Measurements from ENCODE around the gene LRGUK.
"Not testable (repeated sequence)": the region's sequence is repeated elsewhere in the genome, so short reads cannot be mapped to it uniquely, and the experiment has no call there.

The LRGUK gene

DNA sequence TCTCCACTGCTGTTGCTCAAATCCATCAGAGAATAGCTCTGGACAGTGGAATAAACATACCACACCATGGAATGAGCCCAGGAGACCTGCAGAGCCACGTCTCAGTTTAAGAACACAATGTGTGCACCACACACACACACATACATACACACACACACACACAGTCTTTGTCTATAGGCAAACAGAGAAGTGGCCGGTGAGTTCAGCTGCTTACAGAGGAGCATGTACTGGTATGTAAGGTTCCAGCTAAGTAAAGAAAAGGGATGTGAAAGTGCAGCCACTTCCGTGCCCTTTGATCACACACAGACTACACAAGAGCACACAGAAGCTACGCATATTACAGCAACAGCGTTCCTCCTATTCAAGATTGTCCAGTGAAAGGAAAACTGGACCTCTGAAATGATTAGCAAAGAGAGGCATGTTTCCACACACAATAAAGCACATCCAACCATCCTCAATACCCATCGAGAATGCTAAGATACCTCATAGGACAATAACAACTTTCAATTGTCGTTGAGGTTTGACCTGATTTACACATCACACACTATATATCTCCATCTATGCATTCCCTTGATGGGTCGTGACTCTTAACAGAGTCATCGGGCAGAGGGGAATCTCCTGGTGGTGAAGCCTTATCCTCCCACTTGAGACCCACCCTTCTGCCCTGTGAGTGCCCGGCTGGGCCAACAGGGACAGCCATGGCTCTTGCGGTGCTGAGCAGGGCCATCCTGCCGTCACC lies 166.0 kb downstream of the LRGUK start:
- Histone ChIP-seq H3K9me3 (ENCODE audit: control insufficient read depth, low read length) (no peaks in the 10 kb centered on the region), H3K27me3 (ENCODE audit: control insufficient read depth, insufficient read depth, low read length) (no peaks in the 10 kb centered on the region), H3K27ac (no peak overlapping the region), H3K4me3 (ENCODE audit: low read depth, low read length) (no peak overlapping the region), H3K4me1 (no peaks in the 10 kb centered on the region), H3K79me2 (no peaks in the 10 kb centered on the region), H3K9ac (no peak overlapping the region), H3K4me2 (ENCODE audit: low read length) (no peak overlapping the region), H3K36me3 (ENCODE audit: control insufficient read depth, insufficient read depth, low read length) (no peaks in the 10 kb centered on the region), H2AFZ (no peak overlapping the region)
- TF ChIP-seq, protein P1, sequence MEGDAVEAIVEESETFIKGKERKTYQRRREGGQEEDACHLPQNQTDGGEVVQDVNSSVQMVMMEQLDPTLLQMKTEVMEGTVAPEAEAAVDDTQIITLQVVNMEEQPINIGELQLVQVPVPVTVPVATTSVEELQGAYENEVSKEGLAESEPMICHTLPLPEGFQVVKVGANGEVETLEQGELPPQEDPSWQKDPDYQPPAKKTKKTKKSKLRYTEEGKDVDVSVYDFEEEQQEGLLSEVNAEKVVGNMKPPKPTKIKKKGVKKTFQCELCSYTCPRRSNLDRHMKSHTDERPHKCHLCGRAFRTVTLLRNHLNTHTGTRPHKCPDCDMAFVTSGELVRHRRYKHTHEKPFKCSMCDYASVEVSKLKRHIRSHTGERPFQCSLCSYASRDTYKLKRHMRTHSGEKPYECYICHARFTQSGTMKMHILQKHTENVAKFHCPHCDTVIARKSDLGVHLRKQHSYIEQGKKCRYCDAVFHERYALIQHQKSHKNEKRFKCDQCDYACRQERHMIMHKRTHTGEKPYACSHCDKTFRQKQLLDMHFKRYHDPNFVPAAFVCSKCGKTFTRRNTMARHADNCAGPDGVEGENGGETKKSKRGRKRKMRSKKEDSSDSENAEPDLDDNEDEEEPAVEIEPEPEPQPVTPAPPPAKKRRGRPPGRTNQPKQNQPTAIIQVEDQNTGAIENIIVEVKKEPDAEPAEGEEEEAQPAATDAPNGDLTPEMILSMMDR (IDR thresholded peaks at IDR 0.05) = no peak

DNA sequence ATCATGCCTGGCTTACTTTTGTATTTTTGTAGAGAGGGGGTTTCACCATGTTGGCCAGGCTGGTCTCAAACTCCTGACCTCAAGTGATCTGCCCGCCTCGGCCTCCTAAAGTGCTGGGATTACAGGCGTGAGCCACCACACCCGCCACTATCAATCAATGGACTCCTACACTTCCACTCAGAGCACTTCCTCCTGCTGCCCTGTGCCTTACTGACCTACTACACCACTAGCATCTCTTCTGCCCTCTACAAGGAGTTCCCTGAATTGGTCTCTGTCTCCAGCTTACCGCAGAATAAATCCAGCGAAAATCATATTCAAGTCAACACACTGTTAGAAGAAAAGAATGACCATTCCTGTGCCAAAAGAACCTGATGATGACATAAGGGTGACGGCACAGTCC lies 168.8 kb downstream of the LRGUK start:
- not testable (repeated sequence) for H3K79me2 ChIP-seq; H3K27me3 ChIP-seq (ENCODE audit: control insufficient read depth, insufficient read depth, low read length); H3K4me2 ChIP-seq (ENCODE audit: low read length); H3K27ac ChIP-seq; H2AFZ ChIP-seq; H3K9me3 ChIP-seq (ENCODE audit: control insufficient read depth, low read length); H3K36me3 ChIP-seq (ENCODE audit: control insufficient read depth, insufficient read depth, low read length); H3K4me1 ChIP-seq; H3K9ac ChIP-seq; H3K4me3 ChIP-seq (ENCODE audit: low read depth, low read length)

- Histone ChIP-seq H2AFZ (no peak overlapping the region), H3K4me2 (ENCODE audit: low read length) (no peak overlapping the region), H3K79me2 (no peaks in the 10 kb centered on the region), H3K36me3 (ENCODE audit: control insufficient read depth, insufficient read depth, low read length) (no peaks in the 10 kb centered on the region), H3K9ac (no peak overlapping the region), H3K9me3 (ENCODE audit: control insufficient read depth, low read length) (no peaks in the 10 kb centered on the region), H3K27me3 (ENCODE audit: control insufficient read depth, insufficient read depth, low read length) (no peaks in the 10 kb centered on the region), H3K4me1 (no peaks in the 10 kb centered on the region), H3K4me3 (ENCODE audit: low read depth, low read length) (no peak overlapping the region), H3K27ac (no peak overlapping the region)
- TF ChIP-seq, protein P1 (IDR thresholded peaks at IDR 0.05) = no peak
These were observed 170.3 kb downstream of the LRGUK start for GRCh38 chr7:134297489-134297888.

- H3K4me2 ChIP-seq (ENCODE audit: low read length) = no peak overlapping the region
- H3K27me3 ChIP-seq (ENCODE audit: control insufficient read depth, insufficient read depth, low read length) = no peaks in the 10 kb centered on the region
- H3K4me1 ChIP-seq = no peaks in the 10 kb centered on the region
- H3K9ac ChIP-seq = no peak overlapping the region
- H3K36me3 ChIP-seq (ENCODE audit: control insufficient read depth, insufficient read depth, low read length) = no peaks in the 10 kb centered on the region
- H2AFZ ChIP-seq = no peak overlapping the region
- TF ChIP-seq, protein P1 (IDR thresholded peaks at IDR 0.05) = no peak
- H3K27ac ChIP-seq = no peak overlapping the region
- no peaks in the 10 kb centered on the region for H3K79me2 ChIP-seq
- H3K4me3 ChIP-seq (ENCODE audit: low read depth, low read length) = no peak overlapping the region
- no peaks in the 10 kb centered on the region for H3K9me3 ChIP-seq (ENCODE audit: control insufficient read depth, low read length)
These were observed 172.0 kb downstream of the LRGUK start for GRCh38 chr7:134298902-134299683.

GRCh38 chr7:134300988-134301387 lies 173.8 kb downstream of the LRGUK start:
- no peak overlapping the region for H3K4me2 ChIP-seq (ENCODE audit: low read length)
- no peaks in the 10 kb centered on the region for H3K79me2 ChIP-seq
- H3K4me1 ChIP-seq = no peaks in the 10 kb centered on the region
- no peak overlapping the region for H2AFZ ChIP-seq
- H3K27me3 ChIP-seq (ENCODE audit: control insufficient read depth, insufficient read depth, low read length) = no peaks in the 10 kb centered on the region
- no peaks in the 10 kb centered on the region for H3K36me3 ChIP-seq (ENCODE audit: control insufficient read depth, insufficient read depth, low read length)
- H3K4me3 ChIP-seq (ENCODE audit: low read depth, low read length) = no peak overlapping the region
- H3K9ac ChIP-seq = no peak overlapping the region
- no peak overlapping the region for H3K27ac ChIP-seq
- TF ChIP-seq, protein P1 (IDR thresholded peaks at IDR 0.05) = no peak
- H3K9me3 ChIP-seq (ENCODE audit: control insufficient read depth, low read length) = no peaks in the 10 kb centered on the region
